Esophagus squamous epithelium (tissue), 4 donors: ENCODE results near the gene NACC1.

ENCODE experiments used
- POLR2A ChIP-seq, 4 donors: fragments of 450-650 bp; IDR thresholded peaks; one replicate each; pipeline ENCODE4 v1.6.1; 2017; ENCODE audit warnings: antibody characterized with exemption in 4 of 4, mild to moderate bottlenecking in 4 of 4, moderate library complexity in 3 of 4
- TF ChIP-seq, protein P1 (sequence below), 6 experiments: fragments of 450-650 bp in 4 of 6; fragments of 200-600 bp in 2 of 6; sonication (generic) in 2 of 6; IDR thresholded peaks; one replicate each; pipeline ENCODE4 v1.5.1; 2016 to 2019; ENCODE audit warnings: antibody characterized with exemption in 6 of 6, mild to moderate bottlenecking in 4 of 6, moderate library complexity in 4 of 6

DNA sequence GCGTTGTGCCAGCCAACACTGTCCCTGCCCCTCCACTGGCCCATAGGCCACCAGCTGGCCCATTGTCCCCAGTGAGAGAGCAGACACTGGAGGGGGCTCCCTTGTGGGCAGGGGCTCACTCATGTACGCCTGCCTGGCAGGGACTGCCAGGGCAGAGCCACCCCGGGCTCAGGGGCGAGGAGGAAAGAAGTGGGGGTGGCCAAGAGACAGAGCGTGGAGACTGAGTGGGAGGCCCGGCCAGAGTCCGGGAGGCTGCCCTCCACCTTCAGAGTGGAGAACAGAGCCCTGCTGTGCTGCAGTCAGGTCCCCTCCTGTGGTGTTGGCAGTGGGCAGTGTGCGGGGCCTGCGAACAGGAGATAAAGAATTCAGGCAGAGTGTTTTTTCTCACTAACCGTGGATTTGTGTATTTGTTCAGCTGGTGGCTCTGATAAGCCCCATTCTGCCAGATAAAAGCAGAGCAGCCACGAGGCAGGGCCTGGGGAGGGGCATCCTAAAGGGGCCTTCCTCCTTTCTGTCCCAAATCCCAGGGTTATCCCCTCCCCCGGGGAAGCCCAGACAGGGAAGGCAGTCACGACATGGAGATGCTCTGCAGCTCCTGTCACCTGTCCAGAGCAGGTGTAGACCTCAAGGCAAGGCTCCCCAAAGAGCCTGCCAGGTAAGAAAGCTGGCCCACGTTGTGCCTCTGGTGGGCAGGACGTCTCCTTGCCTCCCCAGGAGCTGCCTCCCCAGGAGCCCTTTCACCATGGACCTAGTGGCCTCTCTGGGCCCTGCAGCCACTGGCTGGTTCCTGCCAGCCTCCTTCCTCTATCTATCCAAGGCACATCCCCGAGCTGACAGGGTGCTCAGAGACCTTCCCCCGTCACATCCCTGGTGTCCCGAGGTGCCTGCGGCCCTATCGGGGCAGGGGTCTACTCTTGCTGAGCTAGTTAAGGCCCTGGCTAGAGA, 48.4 kb upstream of the NACC1 start:
- TF ChIP-seq, protein P1, sequence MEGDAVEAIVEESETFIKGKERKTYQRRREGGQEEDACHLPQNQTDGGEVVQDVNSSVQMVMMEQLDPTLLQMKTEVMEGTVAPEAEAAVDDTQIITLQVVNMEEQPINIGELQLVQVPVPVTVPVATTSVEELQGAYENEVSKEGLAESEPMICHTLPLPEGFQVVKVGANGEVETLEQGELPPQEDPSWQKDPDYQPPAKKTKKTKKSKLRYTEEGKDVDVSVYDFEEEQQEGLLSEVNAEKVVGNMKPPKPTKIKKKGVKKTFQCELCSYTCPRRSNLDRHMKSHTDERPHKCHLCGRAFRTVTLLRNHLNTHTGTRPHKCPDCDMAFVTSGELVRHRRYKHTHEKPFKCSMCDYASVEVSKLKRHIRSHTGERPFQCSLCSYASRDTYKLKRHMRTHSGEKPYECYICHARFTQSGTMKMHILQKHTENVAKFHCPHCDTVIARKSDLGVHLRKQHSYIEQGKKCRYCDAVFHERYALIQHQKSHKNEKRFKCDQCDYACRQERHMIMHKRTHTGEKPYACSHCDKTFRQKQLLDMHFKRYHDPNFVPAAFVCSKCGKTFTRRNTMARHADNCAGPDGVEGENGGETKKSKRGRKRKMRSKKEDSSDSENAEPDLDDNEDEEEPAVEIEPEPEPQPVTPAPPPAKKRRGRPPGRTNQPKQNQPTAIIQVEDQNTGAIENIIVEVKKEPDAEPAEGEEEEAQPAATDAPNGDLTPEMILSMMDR (IDR thresholded peaks at IDR 0.05) = no peak
- no peak for TF ChIP-seq POLR2A (IDR thresholded peaks at IDR 0.05)
